Colon (tissue), 2 donors: Measurements from ENCODE around the gene GSC.
"Not testable (repeated sequence)": the region's sequence is repeated elsewhere in the genome, so short reads cannot be mapped to it uniquely, and the experiment has no call there.

Source experiments
- FAIRE-seq: peaks from 2 replicates; lab custom pipeline; 2012; peaks lifted over from hg19 to GRCh38; lab: Jason Lieb, UNC
- donor health status: control.
- donor health status: control.

GSC gene

GRCh38 chr14:94771906-94772490, 2.1 kb upstream of the GSC start:
- no peak for FAIRE-seq

GRCh38 chr14:94771158-94771905, 1.4 kb upstream of the GSC start:
- FAIRE-seq: no peak

GRCh38 chr14:94770815-94771157, 873 bp upstream of the GSC start:
- no peak for FAIRE-seq

GRCh38 chr14:94770251-94770749, 387 bp upstream of the GSC start:
- no peak for FAIRE-seq

- FAIRE-seq: no peak
These were observed 1.2 kb downstream of the GSC start for GRCh38 chr14:94768521-94769390.

GRCh38 chr14:94768141-94768520, 1.8 kb downstream of the GSC start:
- FAIRE-seq: no peak

- FAIRE-seq: no peak
These were observed 2.5 kb downstream of the GSC start for GRCh38 chr14:94767321-94767878.

GRCh38 chr14:94764573-94764972, 5.3 kb downstream of the GSC start:
- FAIRE-seq: no peak

GRCh38 chr14:94762431-94762830, 7.5 kb downstream of the GSC start:
- no peak for FAIRE-seq

- no peak for FAIRE-seq
These were observed 7.9 kb downstream of the GSC start for GRCh38 chr14:94761997-94762377.

GRCh38 chr14:94761348-94761996, 8.4 kb downstream of the GSC start:
- no peak for FAIRE-seq

GRCh38 chr14:94756310-94756882, 13.5 kb downstream of the GSC start:
- no peak for FAIRE-seq

GRCh38 chr14:94754391-94754942, 15.4 kb downstream of the GSC start:
- FAIRE-seq: no peak

- FAIRE-seq: no peak
These were observed 17.1 kb downstream of the GSC start for GRCh38 chr14:94752591-94753436.

- no peak for FAIRE-seq
These were observed 18.0 kb downstream of the GSC start for GRCh38 chr14:94751956-94752355.

GRCh38 chr14:94751321-94751720, 18.6 kb downstream of the GSC start:
- FAIRE-seq: no peak

- no peak for FAIRE-seq
These were observed 19.5 kb downstream of the GSC start for GRCh38 chr14:94750371-94750770.

- no peak for FAIRE-seq
These were observed 21.1 kb downstream of the GSC start for GRCh38 chr14:94748667-94749347.

GRCh38 chr14:94747739-94748138, 22.2 kb downstream of the GSC start:
- no peak for FAIRE-seq

- FAIRE-seq: not testable (repeated sequence)
These were observed 22.8 kb downstream of the GSC start for GRCh38 chr14:94747153-94747552.
